GM18951 (cell line): ENCODE measurements around the gene UMODL1.

Source experiments
- POLR2A ChIP-seq: IDR thresholded peaks from 4 replicates; pipeline ENCODE4 v1.6.1; 2011; ENCODE audit warnings: mild to moderate bottlenecking; ENCODE audit not compliant: insufficient read length, insufficient read depth; ENCODE audit errors: extremely low read depth
- in situ Hi-C: fragments of 300-500 bp; cut with MboI; formaldehyde crosslinking; loops from one replicate; pipeline ENCODE4 v1.12.0; 2022; ENCODE audit warnings: low sequenced_read_pairs, mixed read lengths, inconsistent platforms; ENCODE audit not compliant: unreplicated experiment

UMODL1 gene

GRCh38 chr21:42127164-42128150, 56.3 kb downstream of the UMODL1 start:
- in situ Hi-C loops, result no loop called here
- no peak for TF ChIP-seq POLR2A

DNA sequence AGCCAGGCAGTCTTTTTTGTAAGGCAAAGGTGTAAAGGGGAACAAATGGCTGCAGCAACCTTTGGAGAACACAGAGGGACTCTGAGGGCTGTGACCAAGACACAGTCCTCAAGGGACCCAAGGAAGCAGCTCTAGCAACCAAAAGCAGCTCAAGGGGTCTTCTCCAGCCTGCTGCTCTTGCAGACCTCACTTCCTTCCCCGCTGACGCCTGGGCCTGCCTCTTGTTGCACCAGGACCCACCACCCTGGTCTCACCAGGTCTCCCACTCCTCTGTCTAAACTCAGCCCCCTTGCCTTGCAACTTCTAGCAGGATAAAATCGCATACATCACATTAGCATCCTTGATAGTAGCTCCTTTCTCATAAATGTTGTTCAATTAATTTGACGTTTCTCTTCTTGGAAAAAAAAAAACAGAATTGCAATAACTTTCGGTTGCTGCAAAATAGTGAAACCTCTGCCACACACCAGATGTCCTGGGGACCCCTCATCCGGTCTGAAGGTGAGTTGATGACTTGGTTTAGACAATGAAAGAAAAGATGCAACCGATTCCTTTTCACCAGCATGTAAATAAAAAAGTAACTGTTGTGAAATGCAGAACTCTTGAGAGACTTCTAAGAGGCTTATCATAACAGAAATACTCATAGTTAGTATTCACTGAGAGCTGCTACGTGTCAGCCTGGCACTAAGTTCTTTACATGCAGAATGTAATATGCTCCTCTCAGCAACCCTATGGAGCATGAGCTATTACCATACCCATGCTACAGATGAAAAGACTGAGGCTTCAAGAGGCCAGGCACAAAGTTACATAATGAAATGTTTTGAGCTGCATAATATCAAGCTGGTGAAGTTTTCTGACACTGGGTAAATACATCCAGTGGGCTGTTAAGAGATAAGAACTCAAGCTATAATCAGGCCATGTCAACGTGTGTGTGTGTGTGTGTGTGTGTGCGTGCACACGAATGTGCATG, 58.5 kb downstream of the UMODL1 start:
- in situ Hi-C loops, result no loop called here
- no peak for TF ChIP-seq POLR2A

DNA sequence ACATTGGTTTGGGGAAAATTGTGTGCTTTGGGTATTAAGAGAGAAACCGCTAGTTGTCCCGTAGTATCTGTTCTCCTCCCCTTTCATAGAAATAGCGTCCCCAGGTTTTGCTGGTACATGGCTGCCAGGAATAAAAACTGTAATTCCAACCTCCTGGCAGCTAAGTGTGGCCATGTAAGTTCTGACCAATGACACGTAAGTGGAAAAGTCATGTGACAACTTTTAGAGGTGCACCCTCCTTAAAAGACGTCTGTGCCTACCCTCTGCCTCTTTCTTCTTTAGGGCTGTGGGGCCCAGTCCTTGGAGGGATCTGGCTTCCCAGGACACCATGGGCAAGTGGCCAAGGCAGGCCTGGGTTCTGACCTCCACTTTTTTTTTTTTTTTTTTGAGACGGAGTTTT, 59.3 kb downstream of the UMODL1 start:
- no peak for TF ChIP-seq POLR2A
- in situ Hi-C loops, result no loop called here

GRCh38 chr21:42132183-42132582, 61.1 kb downstream of the UMODL1 start:
- no peak for TF ChIP-seq POLR2A
- in situ Hi-C loops, result no loop called here

DNA sequence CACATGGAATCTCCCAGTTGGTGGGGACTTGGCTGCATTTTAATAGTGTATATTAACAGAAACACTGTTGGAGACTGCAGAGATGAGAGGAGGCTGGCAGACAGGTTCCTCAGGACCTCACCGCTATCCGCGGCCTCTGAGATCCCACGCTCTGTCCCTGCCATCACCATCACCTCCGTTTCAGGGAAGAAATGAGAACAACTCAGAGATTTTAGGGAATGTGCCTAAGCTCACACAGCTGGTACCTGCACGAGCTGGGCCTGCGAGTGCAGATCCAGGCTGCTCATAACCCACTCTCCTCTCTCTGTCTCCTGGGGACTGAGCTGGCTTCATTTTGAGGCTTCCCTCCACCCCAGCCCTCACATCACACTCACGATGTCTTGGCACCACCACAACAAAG, 62.0 kb downstream of the UMODL1 start:
- in situ Hi-C loops, result no loop called here
- no peak for TF ChIP-seq POLR2A

- in situ Hi-C loops, result no loop called here
- TF ChIP-seq POLR2A, result no peak
These were observed 64.4 kb downstream of the UMODL1 start for GRCh38 chr21:42135386-42136052.

DNA sequence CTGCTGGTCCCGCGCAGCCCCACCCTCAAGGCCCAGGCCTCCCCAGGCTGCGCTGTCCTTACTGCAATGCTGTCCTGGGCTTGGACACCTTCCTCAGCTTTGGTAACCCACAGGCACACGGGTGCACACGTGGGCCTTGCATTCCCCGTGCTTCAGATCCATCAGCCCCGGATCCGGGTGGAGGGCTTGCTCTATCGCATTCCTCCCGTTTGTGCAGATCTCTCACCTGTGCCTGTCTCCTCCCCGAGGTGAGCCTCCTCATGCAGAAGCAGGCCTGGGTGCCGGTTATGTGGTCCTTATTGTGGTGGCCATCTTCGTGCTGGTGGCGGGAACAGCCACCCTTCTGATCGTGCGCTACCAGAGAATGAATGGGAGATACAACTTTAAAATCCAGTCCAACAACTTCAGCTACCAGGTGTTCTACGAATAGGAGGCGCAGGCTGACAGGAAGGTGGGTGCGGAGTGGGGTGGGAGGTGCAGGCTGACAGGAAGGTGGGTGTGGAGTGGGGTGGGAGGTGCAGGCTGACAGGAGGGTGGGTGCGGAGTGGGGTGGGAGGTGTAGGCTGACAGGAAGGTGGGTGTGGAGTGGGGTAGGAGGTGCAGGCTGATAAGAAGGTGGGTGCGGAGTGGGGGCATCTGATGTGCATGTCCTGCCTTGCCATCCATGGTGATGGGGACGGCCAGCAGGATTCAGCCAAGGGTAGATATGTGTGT, 66.2 kb downstream of the UMODL1 start:
- TF ChIP-seq POLR2A, result no peak
- in situ Hi-C loops, result no loop called here

DNA sequence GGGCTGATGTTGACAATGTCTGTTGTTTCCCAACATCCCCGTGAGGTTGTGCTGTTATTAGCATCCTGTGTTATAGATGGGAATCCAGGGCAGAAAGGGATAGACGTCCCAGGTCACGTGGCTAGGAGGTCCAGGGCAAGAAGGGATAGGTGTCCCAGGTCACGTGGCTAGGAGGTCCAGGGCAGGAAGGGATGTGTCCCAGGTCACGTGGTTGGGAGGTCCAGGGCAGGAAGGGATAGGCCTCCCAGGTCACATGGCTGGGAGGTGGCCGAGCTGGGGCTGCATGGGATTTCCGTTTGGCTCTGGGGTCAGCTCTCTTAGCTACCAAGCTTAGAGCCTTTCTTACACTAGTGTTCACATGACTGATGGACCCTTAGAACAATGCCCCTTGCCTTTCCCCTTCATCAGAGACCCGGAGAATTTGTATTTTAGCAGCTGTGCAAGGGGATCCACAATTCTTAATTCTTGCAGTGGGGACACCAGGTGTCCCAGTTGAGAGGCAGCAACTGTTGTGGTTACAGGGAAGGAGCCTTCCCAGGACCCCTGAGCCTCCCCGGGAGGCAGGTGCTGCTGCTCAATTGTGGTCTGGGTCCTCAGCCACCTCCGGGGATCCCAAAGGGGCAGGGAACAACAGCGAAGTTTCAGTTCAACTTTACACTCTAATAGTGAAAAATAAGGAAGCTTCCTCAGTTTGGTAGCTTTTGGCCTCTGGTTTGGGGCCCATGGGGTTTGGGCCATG, 69.2 kb downstream of the UMODL1 start:
- TF ChIP-seq POLR2A, result no peak
- in situ Hi-C loops, result loop anchor here (10.0 kb wide), 1 partner anchor 314 kb away; no protein-coding TSS in a partner anchor

- no peak for TF ChIP-seq POLR2A
- in situ Hi-C loops, result loop anchor here (10.0 kb wide), 1 partner anchor 313 kb away; no protein-coding TSS in a partner anchor
These were observed 70.5 kb downstream of the UMODL1 start for GRCh38 chr21:42141643-42142042.

GRCh38 chr21:42142141-42142540, 71.0 kb downstream of the UMODL1 start:
- TF ChIP-seq POLR2A, result no peak
- in situ Hi-C loops, result loop anchor here (10.0 kb wide), 1 partner anchor 313 kb away; no protein-coding TSS in a partner anchor

- in situ Hi-C loops, result loop anchor here (10.0 kb wide), 1 partner anchor 312 kb away; no protein-coding TSS in a partner anchor
- TF ChIP-seq POLR2A, result no peak
These were observed 71.5 kb downstream of the UMODL1 start for GRCh38 chr21:42142627-42143026.
